Measurements from ENCODE around the gene DES. TPM values are rescaled to one million over a fixed set of nuclear protein-coding genes. Genes with fewer than 3 reads are reported as not detected.

Gene DES
- total and polyA plus RNA-seq, 8 donors: 8.7 to 101 (median 28.5) TPM

GRCh38 chr2:219446689-219447088, 28.5 kb downstream of the DES start:
- Histone ChIP-seq H3K36me3 (no peaks in the 10 kb centered on the region), H3K4me1 (peaks cover 0 to 4% of the 10 kb centered on the region in 2 donors), H3K27ac (no peak overlapping the region), H3K9me3 (no peaks in the 10 kb centered on the region), H3K4me3 (no peak overlapping the region), H3K27me3 (peaks cover 19 to 100% of the 10 kb centered on the region in 2 donors)
- TF ChIP-seq CTCF (IDR thresholded peaks at IDR 0.05): no peak
- no peak for DNase-seq
- intact Hi-C loops (cut with DNase I): no loop called here
- ATAC-seq: no peak

- DNase-seq (no peak), ATAC-seq (no peak)
- H3K9me3 ChIP-seq: no peaks in the 10 kb centered on the region
- H3K27me3 ChIP-seq: peaks cover 19 to 100% of the 10 kb centered on the region in 2 donors
- intact Hi-C loops (cut with DNase I): no loop called here
- no peak overlapping the region for H3K27ac ChIP-seq
- peaks cover 0 to under 1% of the 10 kb centered on the region in 2 donors for H3K4me1 ChIP-seq
- no peak overlapping the region for H3K4me3 ChIP-seq
- no peaks in the 10 kb centered on the region for H3K36me3 ChIP-seq
- TF ChIP-seq CTCF (IDR thresholded peaks at IDR 0.05): no peak
These were observed 29.3 kb downstream of the DES start for GRCh38 chr2:219447242-219448098.

- intact Hi-C loops (cut with DNase I): no loop called here
- H3K27ac ChIP-seq: no peak overlapping the region
- H3K36me3 ChIP-seq: no peaks in the 10 kb centered on the region
- ATAC-seq (no peak), DNase-seq (no peak)
- H3K4me1 ChIP-seq: no peaks in the 10 kb centered on the region
- H3K4me3 ChIP-seq: no peak overlapping the region
- peaks cover 19 to 99% of the 10 kb centered on the region in 2 donors for H3K27me3 ChIP-seq
- H3K9me3 ChIP-seq: no peaks in the 10 kb centered on the region
- TF ChIP-seq CTCF (IDR thresholded peaks at IDR 0.05): no peak
These were observed 30.1 kb downstream of the DES start for GRCh38 chr2:219448099-219448775.

- no peak for ATAC-seq
- intact Hi-C loops (cut with DNase I): no loop called here
These were observed 30.7 kb downstream of the DES start for GRCh38 chr2:219448776-219449341.

More at GRCh38 chr2:219448776-219449341, 30.7 kb downstream of the DES start:
- peaks cover 19 to 99% of the 10 kb centered on the region in 2 donors for H3K27me3 ChIP-seq
- no peak overlapping the region for H3K4me3 ChIP-seq
- H3K27ac ChIP-seq: no peak overlapping the region
- no peak for DNase-seq
- TF ChIP-seq CTCF (IDR thresholded peaks at IDR 0.05): no peak
- H3K36me3 ChIP-seq: no peaks in the 10 kb centered on the region
- no peaks in the 10 kb centered on the region for H3K9me3 ChIP-seq
- no peaks in the 10 kb centered on the region for H3K4me1 ChIP-seq

Data from left lung (tissue), 10 donors.